Measurements from ENCODE around the gene AHSA1.

Gene AHSA1

GRCh38 chr14:77475432-77476115 lies 17.7 kb downstream of the AHSA1 start:
- no peak for TF ChIP-seq CTCF (IDR thresholded peaks at IDR 0.05)

DNA sequence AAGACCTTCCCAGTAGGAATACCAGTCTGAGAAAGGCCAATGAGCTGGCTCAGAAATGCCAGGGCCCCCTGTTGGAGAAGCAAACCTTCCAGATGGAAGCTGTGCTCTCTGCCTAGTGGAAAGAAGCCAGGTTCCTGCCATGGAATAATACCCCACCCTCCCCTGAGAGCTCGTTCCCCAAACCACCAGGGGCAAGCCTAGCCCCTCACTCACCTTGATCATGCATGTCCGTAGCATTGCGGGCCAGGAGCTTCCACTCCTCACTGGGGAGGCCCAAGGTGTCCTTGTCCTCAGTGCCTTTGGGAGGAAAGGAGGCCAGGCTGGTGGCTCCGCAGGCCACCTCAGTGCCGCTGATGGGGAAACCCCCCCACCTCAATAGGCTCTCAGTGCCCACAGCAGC lies 20.1 kb downstream of the AHSA1 start:
- TF ChIP-seq CTCF (IDR thresholded peaks at IDR 0.05), result no peak

GRCh38 chr14:77478796-77479195 lies 20.9 kb downstream of the AHSA1 start:
- no peak for TF ChIP-seq CTCF (IDR thresholded peaks at IDR 0.05)

DNA sequence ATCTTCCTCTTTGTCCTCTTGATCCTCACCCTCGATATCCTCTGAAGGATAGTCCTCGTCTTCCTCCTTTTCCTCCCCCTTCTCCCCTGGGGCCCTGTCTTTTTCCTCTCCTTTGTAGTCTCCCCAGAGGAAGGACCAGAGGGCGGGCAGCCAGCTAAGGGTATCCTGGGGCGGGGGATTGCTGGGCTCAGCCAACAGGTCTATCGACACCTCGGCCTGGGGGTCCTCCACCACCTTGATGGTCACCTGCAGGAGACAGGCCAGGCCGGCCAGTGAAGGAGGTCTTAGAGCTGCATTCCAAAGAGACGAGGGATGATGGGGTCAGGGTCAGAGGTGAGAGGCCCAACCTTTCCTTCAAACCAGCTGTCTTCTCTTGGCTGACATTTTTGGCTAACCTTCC lies 24.5 kb downstream of the AHSA1 start:
- no peak for TF ChIP-seq CTCF (IDR thresholded peaks at IDR 0.05)

DNA sequence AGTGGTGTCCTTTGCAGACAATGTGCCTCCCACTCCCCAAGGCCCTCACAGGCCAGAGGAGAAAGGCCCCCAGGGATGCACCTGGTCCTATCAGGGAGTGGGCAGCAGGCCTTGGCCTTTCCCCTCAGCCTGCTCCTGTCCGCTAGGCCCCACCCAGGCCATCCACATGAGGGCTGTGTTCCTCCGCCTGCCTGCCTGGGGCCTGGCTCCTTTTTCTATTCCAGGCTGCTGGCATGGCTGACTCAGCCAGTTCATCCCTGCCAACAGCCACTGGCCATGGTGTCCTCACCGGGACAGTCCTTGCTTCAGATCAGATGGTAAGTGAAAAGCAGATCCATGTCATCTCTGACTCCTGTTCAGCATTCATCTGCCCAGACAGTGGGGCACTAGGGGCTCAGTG lies 27.4 kb downstream of the AHSA1 start:
- no peak for TF ChIP-seq CTCF (IDR thresholded peaks at IDR 0.05)

GRCh38 chr14:77485901-77486678 lies 28.2 kb downstream of the AHSA1 start:
- TF ChIP-seq CTCF (IDR thresholded peaks at IDR 0.05), result no peak

GRCh38 chr14:77488558-77488957 lies 30.7 kb downstream of the AHSA1 start:
- TF ChIP-seq CTCF (IDR thresholded peaks at IDR 0.05), result no peak
